Measurements from ENCODE around the gene KCNG4. TPM values are rescaled to one million over a fixed set of nuclear protein-coding genes. Genes with fewer than 3 reads are reported as not detected.

The KCNG4 gene
- total and polyA plus RNA-seq, 2 of the 8 experiments (the other 6 are each of a cell fraction or from before 2014, with no cell fraction given) = not detected

DNA sequence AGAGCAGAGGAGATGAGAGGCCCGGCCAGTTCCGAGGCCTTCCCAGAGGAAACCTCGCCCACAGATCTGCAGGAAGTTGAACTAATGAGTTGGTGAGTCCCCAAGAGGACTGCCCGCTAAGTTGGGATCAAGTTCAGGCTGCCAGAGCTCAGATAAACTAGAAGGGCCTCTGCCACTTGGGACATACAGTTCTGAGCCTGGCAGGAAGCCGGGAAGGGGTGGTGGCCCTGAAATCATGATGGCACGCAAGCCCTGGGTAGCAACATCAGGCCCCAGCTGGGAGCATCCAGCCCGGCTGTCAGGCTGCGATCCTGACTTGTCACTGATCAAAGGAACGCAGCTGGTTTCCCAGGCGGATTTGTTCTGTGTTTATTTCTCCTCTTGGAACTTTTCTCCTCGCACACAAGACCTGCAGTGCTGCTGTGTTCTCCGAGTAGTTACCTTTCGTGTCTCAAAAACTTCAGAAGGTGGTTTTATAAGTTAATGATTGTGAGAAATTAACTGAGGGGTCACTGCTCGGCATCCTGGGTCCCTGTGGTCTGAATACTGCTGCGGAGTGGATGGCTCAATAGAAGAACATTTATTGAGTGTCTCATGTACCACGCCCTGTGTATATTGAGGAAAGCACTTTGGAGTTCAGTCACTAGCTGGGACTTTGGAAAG lies 46.9 kb upstream of the KCNG4 start (continued):
- TF ChIP-seq BCL11A (IDR thresholded peaks at IDR 0.05; ENCODE audit: low read depth in 2 of 2, low read length in 2 of 2) (no peak), ZNF274 (IDR thresholded peaks at IDR 0.05; ENCODE audit: borderline replicate concordance, extremely low read depth, low read length) (no peak), JUND (IDR thresholded peaks at IDR 0.05; ENCODE audit: low read length) (no peak), ASH2L (IDR thresholded peaks at IDR 0.05; ENCODE audit: low read length) (no peak), TCF12 (IDR thresholded peaks at IDR 0.05; ENCODE audit: low read depth, low read length) (no peak), CEBPB (IDR thresholded peaks at IDR 0.05; ENCODE audit: low read depth, low read length) (no peak)

All from H1 (cell line).